ENCODE data around the gene LRRC75A.

LRRC75A gene

GRCh38 chr17:16515933-16516332 is 23.9 kb upstream of the LRRC75A start:
- Histone ChIP-seq H3K9ac (ENCODE audit: low read length) (no peak overlapping the region), H4K20me1 (ENCODE audit: insufficient read depth, low read length) (no peaks in the 10 kb centered on the region), H3F3A (ENCODE audit: insufficient read depth, low read length) (no peaks in the 10 kb centered on the region), H3K79me2 (ENCODE audit: insufficient read depth, low read length) (no peaks in the 10 kb centered on the region), H3K36me3 (ENCODE audit: insufficient read depth, low read length) (no peaks in the 10 kb centered on the region), H3K27ac (ENCODE audit: low read depth, low read length, poor library complexity, severe bottlenecking) (no peak overlapping the region), H3K4me1 (ENCODE audit: insufficient read depth, low read length, severe bottlenecking) (no peaks in the 10 kb centered on the region), H3K9me3 (ENCODE audit: low read length) (no peaks in the 10 kb centered on the region), H2AFZ (ENCODE audit: low read length) (no peak overlapping the region), H3K27me3 (ENCODE audit: insufficient read depth, low read length) (no peaks in the 10 kb centered on the region; the same call in 1 of the 2 replicates), H3K9me2 (ENCODE audit: low read depth, low read length) (no peaks in the 10 kb centered on the region), H3K4me2 (ENCODE audit: low read length) (no peak overlapping the region), H3K4me3 (ENCODE audit: low read depth, low read length, poor library complexity, severe bottlenecking) (no peak overlapping the region)
- TF ChIP-seq EZH2 (IDR thresholded peaks at IDR 0.05; ENCODE audit: borderline replicate concordance, low read length): no peak

DNA sequence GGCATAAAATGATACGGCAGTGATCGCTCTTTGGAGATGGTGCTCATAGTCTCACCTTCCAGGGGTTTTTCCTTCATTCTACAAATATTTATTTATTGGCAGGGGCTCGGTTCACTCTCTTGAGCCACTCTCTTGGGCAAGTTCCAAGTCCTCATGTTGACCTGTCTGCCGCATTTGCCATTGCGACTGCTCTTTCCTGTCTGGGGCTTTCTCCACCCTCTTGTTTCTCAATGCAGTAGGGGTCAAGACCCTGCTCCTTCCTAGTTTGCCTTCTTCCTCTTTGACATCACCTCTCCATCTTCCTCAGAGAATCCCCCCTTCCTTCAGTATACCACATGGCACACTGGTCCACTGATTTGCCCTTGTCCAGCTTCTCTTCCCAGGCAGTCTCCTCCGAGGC is 21.9 kb upstream of the LRRC75A start:
- Histone ChIP-seq H2AFZ (ENCODE audit: low read length) (no peak overlapping the region), H3K27me3 (ENCODE audit: insufficient read depth, low read length) (no peaks in the 10 kb centered on the region; the same call in 1 of the 2 replicates), H3K27ac (ENCODE audit: low read depth, low read length, poor library complexity, severe bottlenecking) (no peak overlapping the region), H3K79me2 (ENCODE audit: insufficient read depth, low read length) (no peaks in the 10 kb centered on the region), H3K9ac (ENCODE audit: low read length) (no peak overlapping the region), H3K36me3 (ENCODE audit: insufficient read depth, low read length) (no peaks in the 10 kb centered on the region), H3K9me2 (ENCODE audit: low read depth, low read length) (no peaks in the 10 kb centered on the region), H3K9me3 (ENCODE audit: low read length) (no peaks in the 10 kb centered on the region), H3K4me1 (ENCODE audit: insufficient read depth, low read length, severe bottlenecking) (no peaks in the 10 kb centered on the region), H3K4me3 (ENCODE audit: low read depth, low read length, poor library complexity, severe bottlenecking) (no peak overlapping the region), H3K4me2 (ENCODE audit: low read length) (no peak overlapping the region), H4K20me1 (ENCODE audit: insufficient read depth, low read length) (no peaks in the 10 kb centered on the region), H3F3A (ENCODE audit: insufficient read depth, low read length) (no peaks in the 10 kb centered on the region)
- TF ChIP-seq CTCF (IDR thresholded peaks at IDR 0.05; ENCODE audit: low read length) (no peak), EZH2 (IDR thresholded peaks at IDR 0.05; ENCODE audit: borderline replicate concordance, low read length) (no peak)

GRCh38 chr17:16512011-16512410 is 20.0 kb upstream of the LRRC75A start:
- Histone ChIP-seq H3F3A (ENCODE audit: insufficient read depth, low read length) (no peaks in the 10 kb centered on the region), H3K27ac (ENCODE audit: low read depth, low read length, poor library complexity, severe bottlenecking) (no peak overlapping the region), H3K27me3 (ENCODE audit: insufficient read depth, low read length) (no peaks in the 10 kb centered on the region; the same call in 1 of the 2 replicates), H4K20me1 (ENCODE audit: insufficient read depth, low read length) (no peaks in the 10 kb centered on the region), H3K4me2 (ENCODE audit: low read length) (no peak overlapping the region), H3K36me3 (ENCODE audit: insufficient read depth, low read length) (no peaks in the 10 kb centered on the region), H3K9me2 (ENCODE audit: low read depth, low read length) (no peaks in the 10 kb centered on the region), H2AFZ (ENCODE audit: low read length) (no peak overlapping the region), H3K9ac (ENCODE audit: low read length) (no peak overlapping the region), H3K79me2 (ENCODE audit: insufficient read depth, low read length) (no peaks in the 10 kb centered on the region), H3K9me3 (ENCODE audit: low read length) (no peaks in the 10 kb centered on the region), H3K4me1 (ENCODE audit: insufficient read depth, low read length, severe bottlenecking) (no peaks in the 10 kb centered on the region), H3K4me3 (ENCODE audit: low read depth, low read length, poor library complexity, severe bottlenecking) (no peak overlapping the region)
- TF ChIP-seq CTCF (IDR thresholded peaks at IDR 0.05; ENCODE audit: low read length) (no peak), EZH2 (IDR thresholded peaks at IDR 0.05; ENCODE audit: borderline replicate concordance, low read length) (no peak)

- Histone ChIP-seq H3K9me3 (ENCODE audit: low read length) (no peaks in the 10 kb centered on the region), H3K36me3 (ENCODE audit: insufficient read depth, low read length) (no peaks in the 10 kb centered on the region), H3K9me2 (ENCODE audit: low read depth, low read length) (no peaks in the 10 kb centered on the region), H3K27me3 (ENCODE audit: insufficient read depth, low read length) (no peaks in the 10 kb centered on the region; the same call in 1 of the 2 replicates), H4K20me1 (ENCODE audit: insufficient read depth, low read length) (no peaks in the 10 kb centered on the region), H3K4me1 (ENCODE audit: insufficient read depth, low read length, severe bottlenecking) (no peaks in the 10 kb centered on the region), H3K4me3 (ENCODE audit: low read depth, low read length, poor library complexity, severe bottlenecking) (no peak overlapping the region), H3K9ac (ENCODE audit: low read length) (no peak overlapping the region), H3K79me2 (ENCODE audit: insufficient read depth, low read length) (no peaks in the 10 kb centered on the region), H3F3A (ENCODE audit: insufficient read depth, low read length) (no peaks in the 10 kb centered on the region), H3K4me2 (ENCODE audit: low read length) (no peak overlapping the region), H3K27ac (ENCODE audit: low read depth, low read length, poor library complexity, severe bottlenecking) (no peak overlapping the region), H2AFZ (ENCODE audit: low read length) (no peak overlapping the region)
- TF ChIP-seq CTCF (IDR thresholded peaks at IDR 0.05; ENCODE audit: low read length) (no peak), EZH2 (IDR thresholded peaks at IDR 0.05; ENCODE audit: borderline replicate concordance, low read length) (no peak)
Observed at GRCh38 chr17:16511593-16511992, 19.6 kb upstream of the LRRC75A start.
